Lower lobe of right lung (tissue), 2 donors: Measurements from ENCODE around the gene WASF3. TPM values are rescaled to one million over a fixed set of nuclear protein-coding genes. Genes with fewer than 3 reads are reported as not detected.

ENCODE experiments used
- ATAC-seq, 2 donors: fragments of 200-7000 bp; cut with Tn5 transposase; one replicate each; pipeline ENCODE4 v1.9.1; 2020 to 2022; ENCODE audit warnings: mild to moderate bottlenecking in 2 of 2, moderate library complexity in 2 of 2
- DNase-seq: peaks from one replicate; pipeline ENCODE4 v3.0.0-alpha.2; 2020
- H3K27ac ChIP-seq: fragments of 200-600 bp; one replicate; pipeline ENCODE4 v1.8.0; 2022
- H3K27me3 ChIP-seq: fragments of 200-600 bp; one replicate; pipeline ENCODE4 v1.8.0; 2022; ENCODE audit warnings: low read depth
- H3K36me3 ChIP-seq: fragments of 200-600 bp; one replicate; pipeline ENCODE4 v1.8.0; 2022; ENCODE audit warnings: mild to moderate bottlenecking
- H3K4me1 ChIP-seq: fragments of 200-600 bp; one replicate; pipeline ENCODE4 v1.8.0; 2022
- H3K4me3 ChIP-seq: fragments of 200-600 bp; one replicate; pipeline ENCODE4 v1.8.0; 2022; ENCODE audit warnings: mild to moderate bottlenecking
- H3K9me3 ChIP-seq: fragments of 200-600 bp; one replicate; pipeline ENCODE4 v1.8.0; 2022
- intact Hi-C: fragments of 100-400 bp; cut with DNase I; formaldehyde crosslinking; loops from one replicate; pipeline ENCODE4 v1.11.0; 2022
- total RNA-seq: library from RNA; stranded (reverse); fragmentation: NEBNext Ultra II Directional; extraction: Animal tissue kit (Norgen Biotek cat#: 25700); gene quantifications from one replicate; pipeline ENCODE4 v1.2.1, GENCODE V29; 2021
- TF ChIP-seq, protein P1 (sequence below): fragments of 200-600 bp; IDR thresholded peaks from one replicate; pipeline ENCODE4 v1.8.0; 2022; ENCODE audit warnings: antibody characterized with exemption, mild to moderate bottlenecking
- donor health status: DM: no; HTN: yes; CAD: no; lungs with severe emphysema.

Gene WASF3
- total RNA-seq, 1 donor from 2014 or later, result 15.4 TPM

DNA sequence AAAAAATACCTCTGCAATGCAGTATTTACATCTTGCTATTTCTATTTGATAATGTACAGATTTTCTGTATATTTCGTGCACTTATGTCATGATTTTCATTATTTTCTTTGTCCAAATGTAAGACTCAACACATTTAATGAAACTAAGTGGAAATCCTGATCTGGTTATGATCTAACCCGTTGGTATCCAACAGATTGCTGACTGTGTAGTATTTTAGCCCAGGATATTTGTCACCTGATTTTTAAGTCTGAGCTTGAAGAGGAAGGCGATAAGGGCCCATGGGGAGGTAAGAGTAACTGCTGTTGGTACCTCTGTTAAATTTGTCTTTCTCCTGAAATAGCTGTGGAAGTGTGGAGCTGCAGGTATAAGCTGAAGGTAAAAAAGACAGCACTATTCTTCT is 45.3 kb downstream of the WASF3 start:
- DNase-seq, result no peak

DNA sequence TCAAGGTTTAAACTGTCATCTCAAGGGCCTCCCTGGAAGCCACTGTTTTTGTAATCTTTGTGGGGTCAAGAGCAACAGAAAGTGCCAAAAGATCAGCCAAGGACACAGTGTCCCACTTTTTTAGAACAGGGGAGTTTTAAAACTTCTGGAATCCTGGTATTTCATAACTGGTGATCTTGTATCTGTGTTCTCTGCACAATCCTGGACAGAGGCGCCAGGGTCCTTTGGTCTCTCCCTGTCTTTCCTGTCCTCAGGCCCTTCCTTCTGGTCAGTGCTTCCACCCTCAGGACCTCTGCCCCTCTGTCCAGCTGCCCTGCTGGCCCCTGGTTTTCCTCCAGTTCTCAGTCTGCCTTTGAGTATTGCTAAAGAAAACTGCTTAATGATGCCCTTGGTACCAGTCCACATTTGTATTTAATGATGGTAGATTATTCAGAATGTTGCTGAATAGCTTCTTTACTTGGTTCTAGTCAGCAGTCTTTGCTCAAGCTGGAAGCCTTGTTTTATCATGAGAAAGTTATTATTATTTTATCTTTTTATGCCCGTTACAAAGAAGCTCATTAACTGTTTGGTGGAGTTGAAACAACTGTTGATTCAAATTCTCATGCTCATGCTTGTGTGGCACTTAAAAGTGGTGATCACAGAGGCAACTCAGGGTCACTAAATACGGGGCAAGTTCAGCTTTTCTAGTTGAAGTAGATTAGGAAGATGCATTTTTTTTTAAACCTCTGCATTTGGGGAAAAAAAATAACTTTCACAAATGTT is 47.5 kb downstream of the WASF3 start:
- intact Hi-C loops, result no loop called here
- Histone ChIP-seq H3K4me3 (no peak overlapping the region), H3K36me3 (no peaks in the 10 kb centered on the region), H3K27me3 (no peaks in the 10 kb centered on the region), H3K4me1 (peaks cover 4% of the 10 kb centered on the region), H3K9me3 (no peaks in the 10 kb centered on the region), H3K27ac (peak overlapping the region; percentile 9)
- DNase-seq (peak; percentile 51), ATAC-seq (peak; percentile 50 to 88)
- TF ChIP-seq, protein P1, sequence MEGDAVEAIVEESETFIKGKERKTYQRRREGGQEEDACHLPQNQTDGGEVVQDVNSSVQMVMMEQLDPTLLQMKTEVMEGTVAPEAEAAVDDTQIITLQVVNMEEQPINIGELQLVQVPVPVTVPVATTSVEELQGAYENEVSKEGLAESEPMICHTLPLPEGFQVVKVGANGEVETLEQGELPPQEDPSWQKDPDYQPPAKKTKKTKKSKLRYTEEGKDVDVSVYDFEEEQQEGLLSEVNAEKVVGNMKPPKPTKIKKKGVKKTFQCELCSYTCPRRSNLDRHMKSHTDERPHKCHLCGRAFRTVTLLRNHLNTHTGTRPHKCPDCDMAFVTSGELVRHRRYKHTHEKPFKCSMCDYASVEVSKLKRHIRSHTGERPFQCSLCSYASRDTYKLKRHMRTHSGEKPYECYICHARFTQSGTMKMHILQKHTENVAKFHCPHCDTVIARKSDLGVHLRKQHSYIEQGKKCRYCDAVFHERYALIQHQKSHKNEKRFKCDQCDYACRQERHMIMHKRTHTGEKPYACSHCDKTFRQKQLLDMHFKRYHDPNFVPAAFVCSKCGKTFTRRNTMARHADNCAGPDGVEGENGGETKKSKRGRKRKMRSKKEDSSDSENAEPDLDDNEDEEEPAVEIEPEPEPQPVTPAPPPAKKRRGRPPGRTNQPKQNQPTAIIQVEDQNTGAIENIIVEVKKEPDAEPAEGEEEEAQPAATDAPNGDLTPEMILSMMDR, result no peak

More for the DNA sequence above, 45.3 kb downstream of the WASF3 start:
- no peak overlapping the region for H3K27ac ChIP-seq
- no peak overlapping the region for H3K4me3 ChIP-seq
- no peaks in the 10 kb centered on the region for H3K9me3 ChIP-seq
- intact Hi-C loops, result no loop called here
- peaks cover 4% of the 10 kb centered on the region for H3K4me1 ChIP-seq
- TF ChIP-seq, protein P1, result no peak
- H3K27me3 ChIP-seq, result no peaks in the 10 kb centered on the region
- ATAC-seq, result no peak
- H3K36me3 ChIP-seq, result no peaks in the 10 kb centered on the region

DNA sequence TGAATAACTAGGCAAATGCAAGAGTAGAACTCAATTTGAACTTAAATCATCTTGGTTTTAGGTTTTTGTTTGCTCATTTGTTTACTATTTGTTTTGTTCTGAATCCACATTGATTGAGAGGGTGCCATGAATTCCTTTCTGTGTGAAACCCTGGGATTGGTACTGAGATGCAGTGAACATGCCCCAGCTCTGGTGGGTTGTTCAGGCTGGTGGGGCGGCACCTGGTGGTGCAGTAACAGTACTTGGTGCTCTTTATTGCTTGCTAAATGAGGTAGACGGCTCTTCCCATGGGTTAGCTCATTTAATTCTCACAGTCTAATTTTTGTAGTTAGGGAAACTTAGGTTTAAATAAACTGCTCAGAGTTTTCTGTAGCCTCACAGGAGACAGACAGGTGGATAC is 48.4 kb downstream of the WASF3 start:
- no peaks in the 10 kb centered on the region for H3K9me3 ChIP-seq
- ATAC-seq (no peak), DNase-seq (no peak)
- H3K4me1 ChIP-seq, result no peaks in the 10 kb centered on the region
- no peaks in the 10 kb centered on the region for H3K36me3 ChIP-seq
- peak overlapping the region; percentile 9 for H3K27ac ChIP-seq
- TF ChIP-seq, protein P1, result no peak
- no peaks in the 10 kb centered on the region for H3K27me3 ChIP-seq
- no peak overlapping the region for H3K4me3 ChIP-seq
- intact Hi-C loops, result no loop called here

DNA sequence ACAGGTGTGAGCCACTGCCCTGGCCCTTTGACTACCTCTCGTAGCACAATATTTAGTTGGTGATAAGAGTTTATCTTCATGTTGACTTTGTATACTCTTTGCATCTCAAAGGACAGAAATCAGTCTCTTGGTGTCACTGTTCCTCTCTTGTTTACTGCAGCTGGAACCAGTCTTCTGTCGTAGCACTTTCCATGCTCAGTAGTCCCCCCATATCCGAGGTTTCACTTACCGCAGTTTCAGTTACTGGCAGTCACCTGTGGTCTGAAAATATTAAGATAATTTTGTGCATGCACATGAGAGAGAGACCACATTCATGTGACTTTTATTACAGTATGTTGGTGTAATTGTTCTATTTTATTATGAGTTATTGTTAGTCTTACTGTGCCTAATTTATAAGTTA is 49.1 kb downstream of the WASF3 start:
- no peaks in the 10 kb centered on the region for H3K9me3 ChIP-seq
- TF ChIP-seq, protein P1, result no peak
- H3K27me3 ChIP-seq, result no peaks in the 10 kb centered on the region
- no peaks in the 10 kb centered on the region for H3K4me1 ChIP-seq
- no peak for ATAC-seq
- H3K27ac ChIP-seq, result no peak overlapping the region
- H3K4me3 ChIP-seq, result no peak overlapping the region
- intact Hi-C loops, result no loop called here
- DNase-seq, result no peak
- no peaks in the 10 kb centered on the region for H3K36me3 ChIP-seq

DNA sequence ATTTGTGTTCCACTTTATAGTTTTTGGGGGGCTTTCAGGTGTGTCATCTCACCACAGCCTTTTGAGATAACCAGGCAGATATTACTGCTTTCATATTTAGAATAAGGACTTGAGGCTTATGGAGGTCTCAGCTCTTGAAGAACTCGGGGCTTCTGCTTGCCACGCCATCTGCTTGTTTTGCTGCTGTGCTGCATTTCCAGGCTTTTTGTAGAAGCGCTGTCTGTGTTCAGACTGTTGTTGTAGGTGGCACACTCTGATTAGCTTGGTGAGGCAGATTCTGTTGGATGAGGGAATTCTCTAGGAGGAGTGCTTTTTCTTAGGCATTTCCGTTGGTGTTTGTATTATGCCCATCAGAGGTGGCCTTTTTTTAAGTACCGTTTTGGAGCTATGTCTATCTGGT is 57.2 kb downstream of the WASF3 start:
- TF ChIP-seq, protein P1, result no peak
- Histone ChIP-seq H3K27ac (no peak overlapping the region), H3K4me1 (no peaks in the 10 kb centered on the region), H3K36me3 (no peaks in the 10 kb centered on the region), H3K27me3 (no peaks in the 10 kb centered on the region), H3K9me3 (no peaks in the 10 kb centered on the region), H3K4me3 (no peak overlapping the region)
- ATAC-seq (no peak), DNase-seq (no peak)
- intact Hi-C loops, result no loop called here
